T-helper 2 cell treated with Interferon-gamma antibody and Interleukin-4, amounts not matched to agents 5 μg/mL and 100 μg/mL, for 36 hours (primary cell): ENCODE measurements around the gene PDE3B.
"Not testable (repeated sequence)": the region's sequence is repeated elsewhere in the genome, so short reads cannot be mapped to it uniquely, and the experiment has no call there.

ENCODE experiments used
- DNase-seq: peaks from one replicate; pipeline ENCODE4 v3.0.0; 2021; ENCODE audit warnings: low spot score
- H3K27ac Mint-ChIP-seq: one replicate; pipeline ENCODE4 v1.8.0; 2021; ENCODE audit warnings: mild to moderate bottlenecking, mixed read lengths
- H3K27me3 Mint-ChIP-seq: one replicate; pipeline ENCODE4 v1.8.0; 2021; ENCODE audit warnings: low read depth, mixed read lengths
- H3K36me3 Mint-ChIP-seq: one replicate; pipeline ENCODE4 v1.8.0; 2021; ENCODE audit warnings: low read depth, mixed read lengths
- H3K4me1 Mint-ChIP-seq: one replicate; pipeline ENCODE4 v1.8.0; 2021; ENCODE audit warnings: low read depth, mixed read lengths
- H3K4me3 Mint-ChIP-seq: one replicate; pipeline ENCODE4 v1.8.0; 2022; ENCODE audit warnings: mild to moderate bottlenecking, moderate library complexity, mixed read lengths
- H3K9me3 Mint-ChIP-seq: one replicate; pipeline ENCODE4 v1.8.0; 2021; ENCODE audit warnings: mixed read lengths

Gene PDE3B

GRCh38 chr11:14854057-14854456 is 210.5 kb downstream of the PDE3B start:
- no peak overlapping the region for H3K27ac Mint-ChIP-seq
- no peak for DNase-seq

DNA sequence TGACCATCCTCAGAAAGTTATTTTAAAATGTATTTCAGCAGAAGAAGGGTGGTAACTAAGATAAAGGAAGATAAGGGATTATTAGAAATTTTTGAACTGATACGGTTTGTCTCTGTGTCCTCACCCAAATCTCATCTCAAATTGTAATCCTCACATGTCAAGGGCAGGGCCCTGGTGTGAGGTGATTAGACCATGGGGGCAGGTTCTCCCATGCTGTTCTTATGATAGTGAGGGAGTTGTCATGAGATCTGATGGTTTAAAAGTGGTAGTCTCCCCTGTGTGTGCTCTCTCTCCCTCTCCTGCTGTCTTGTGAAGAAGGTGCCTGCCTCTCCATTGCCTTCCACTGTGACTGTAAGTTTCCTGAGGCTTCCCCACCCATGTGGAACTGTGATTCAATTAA is 212.3 kb downstream of the PDE3B start:
- DNase-seq, result no peak
- H3K4me3 Mint-ChIP-seq, result no peak overlapping the region
- H3K36me3 Mint-ChIP-seq, result peaks cover 76% of the 10 kb centered on the region
- H3K9me3 Mint-ChIP-seq, result peaks cover 22% of the 10 kb centered on the region
- H3K4me1 Mint-ChIP-seq, result peaks cover 4% of the 10 kb centered on the region
- no peak overlapping the region for H3K27ac Mint-ChIP-seq
- H3K27me3 Mint-ChIP-seq, result no peaks in the 10 kb centered on the region

More at GRCh38 chr11:14854057-14854456, 210.5 kb downstream of the PDE3B start:
- Mint-ChIP-seq H3K27me3 (no peaks in the 10 kb centered on the region), H3K4me1 (peaks cover 4% of the 10 kb centered on the region), H3K36me3 (peaks cover 73% of the 10 kb centered on the region), H3K4me3 (no peak overlapping the region), H3K9me3 (peaks cover 22% of the 10 kb centered on the region)

DNA sequence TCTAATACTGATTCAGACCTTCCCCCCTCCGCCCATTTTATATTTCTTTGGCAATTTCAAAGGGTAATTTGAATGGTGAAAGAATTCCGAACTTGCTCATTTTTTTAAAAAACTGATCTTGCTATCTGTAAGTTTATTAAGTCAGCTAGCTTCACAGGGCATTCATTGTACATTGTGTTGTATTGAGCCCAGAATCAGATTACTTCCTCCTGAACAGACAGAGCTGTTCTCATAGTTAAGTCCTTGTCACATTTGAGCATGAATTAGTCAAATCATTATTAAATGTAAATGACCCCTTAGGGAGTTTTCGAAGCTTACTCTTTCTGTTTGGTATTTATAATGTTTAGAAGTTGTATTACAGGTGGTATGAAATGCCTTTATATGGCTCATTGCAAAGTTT is 214.0 kb downstream of the PDE3B start:
- H3K27ac Mint-ChIP-seq, result no peak overlapping the region
- DNase-seq, result no peak
- no peak overlapping the region for H3K4me3 Mint-ChIP-seq
- peaks cover 4% of the 10 kb centered on the region for H3K4me1 Mint-ChIP-seq
- H3K9me3 Mint-ChIP-seq, result peaks cover 20% of the 10 kb centered on the region
- no peaks in the 10 kb centered on the region for H3K27me3 Mint-ChIP-seq
- peaks cover 74% of the 10 kb centered on the region for H3K36me3 Mint-ChIP-seq

DNA sequence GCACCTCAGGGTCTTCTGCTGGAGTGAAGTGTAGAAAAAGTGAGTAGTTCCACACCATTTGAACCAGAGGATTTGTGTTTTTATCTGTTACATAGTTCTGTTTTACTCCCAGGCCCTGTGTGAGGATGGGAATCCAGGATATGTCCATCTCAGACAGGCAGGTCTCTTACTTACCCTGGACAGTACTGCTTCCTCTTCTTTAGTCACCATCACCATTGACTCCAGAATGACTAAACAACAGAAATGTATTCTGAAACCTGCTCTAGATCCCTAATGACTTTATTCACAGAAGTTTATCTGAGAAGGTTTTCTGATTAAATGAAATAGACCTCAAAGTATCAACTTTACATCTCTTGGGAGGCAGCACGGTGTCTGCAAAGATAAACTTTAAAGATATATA is 214.8 kb downstream of the PDE3B start:
- H3K36me3 Mint-ChIP-seq, result peaks cover 73% of the 10 kb centered on the region

DNA sequence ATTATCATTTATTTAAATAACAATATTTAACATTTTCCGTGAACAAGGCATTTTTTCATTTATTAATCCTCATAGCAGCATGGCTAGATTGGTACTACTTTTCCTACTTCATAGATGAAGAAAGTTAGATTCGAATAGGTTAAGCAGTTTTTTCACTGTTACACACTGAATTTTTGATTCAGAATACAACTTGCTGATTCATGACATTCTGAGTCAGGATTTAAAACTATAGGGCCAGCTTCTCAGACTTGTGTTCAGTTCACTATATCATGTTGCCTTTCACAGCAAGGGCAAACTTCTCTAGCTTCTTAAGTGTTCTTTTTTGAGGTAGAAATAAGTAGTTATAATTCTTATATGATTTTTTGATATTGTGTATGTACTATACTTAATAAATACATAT is 216.9 kb downstream of the PDE3B start:
- no peak for DNase-seq
- Mint-ChIP-seq H3K36me3 (peaks cover 74% of the 10 kb centered on the region), H3K9me3 (peaks cover 27% of the 10 kb centered on the region), H3K27ac (no peak overlapping the region), H3K4me3 (no peak overlapping the region), H3K27me3 (no peaks in the 10 kb centered on the region), H3K4me1 (peaks cover 4% of the 10 kb centered on the region)

More for the DNA sequence above, 214.8 kb downstream of the PDE3B start:
- Mint-ChIP-seq H3K4me3 (no peak overlapping the region), H3K27ac (no peak overlapping the region), H3K4me1 (peaks cover 4% of the 10 kb centered on the region), H3K9me3 (peaks cover 25% of the 10 kb centered on the region), H3K27me3 (no peaks in the 10 kb centered on the region)
- DNase-seq, result no peak

DNA sequence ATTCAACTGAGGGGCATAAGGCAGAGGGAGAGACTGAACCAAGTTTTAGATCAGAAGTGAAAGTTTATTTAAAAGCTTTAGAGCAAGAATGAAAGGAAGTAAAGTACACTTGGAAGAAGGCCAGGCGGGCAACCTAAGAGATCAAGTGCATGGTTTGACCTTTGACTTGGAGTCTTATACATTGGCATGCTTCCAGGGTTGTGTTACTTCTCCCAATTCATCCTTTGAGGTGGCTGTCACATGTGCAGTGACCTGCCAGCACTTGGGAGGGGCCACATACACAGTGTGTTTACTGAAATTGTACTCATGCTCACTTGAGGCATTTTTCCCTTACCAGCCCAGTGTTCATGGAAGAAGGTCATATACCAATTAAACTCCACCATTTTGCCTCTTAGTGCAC is 218.1 kb downstream of the PDE3B start:
- H3K27me3 Mint-ChIP-seq, result no peaks in the 10 kb centered on the region
- peaks cover 6% of the 10 kb centered on the region for H3K4me1 Mint-ChIP-seq
- H3K4me3 Mint-ChIP-seq, result no peak overlapping the region
- no peak for DNase-seq
- peaks cover 69% of the 10 kb centered on the region for H3K36me3 Mint-ChIP-seq
- H3K9me3 Mint-ChIP-seq, result peaks cover 25% of the 10 kb centered on the region
- no peak overlapping the region for H3K27ac Mint-ChIP-seq

- peaks cover 12% of the 10 kb centered on the region for H3K4me1 Mint-ChIP-seq
- not testable (repeated sequence) for H3K27me3 Mint-ChIP-seq, H3K4me3 Mint-ChIP-seq, H3K27ac Mint-ChIP-seq, DNase-seq
- peaks cover 25% of the 10 kb centered on the region for H3K9me3 Mint-ChIP-seq
- peaks cover 73% of the 10 kb centered on the region for H3K36me3 Mint-ChIP-seq
These were observed 220.2 kb downstream of the PDE3B start for GRCh38 chr11:14863775-14864174.

DNA sequence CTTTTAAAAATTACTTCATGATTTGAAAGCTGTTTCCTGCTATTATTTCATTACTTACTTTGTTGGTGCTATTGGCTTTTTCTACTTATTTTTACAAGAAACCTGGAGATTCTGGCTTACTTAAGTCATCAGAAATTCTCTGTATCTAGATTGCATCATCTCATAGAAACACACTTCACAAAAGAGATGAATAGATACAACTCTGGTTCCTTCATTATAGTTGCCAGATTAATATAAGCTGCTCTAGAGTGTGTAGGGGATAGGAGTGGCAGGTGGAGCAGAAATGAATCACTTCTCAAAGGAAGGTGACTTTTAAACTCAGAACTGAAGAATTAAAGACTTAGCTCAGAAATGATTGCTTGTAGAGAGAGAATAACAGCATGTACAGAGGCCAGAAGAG is 228.4 kb downstream of the PDE3B start:
- peaks cover 77% of the 10 kb centered on the region for H3K36me3 Mint-ChIP-seq
- H3K27ac Mint-ChIP-seq, result no peak overlapping the region

DNA sequence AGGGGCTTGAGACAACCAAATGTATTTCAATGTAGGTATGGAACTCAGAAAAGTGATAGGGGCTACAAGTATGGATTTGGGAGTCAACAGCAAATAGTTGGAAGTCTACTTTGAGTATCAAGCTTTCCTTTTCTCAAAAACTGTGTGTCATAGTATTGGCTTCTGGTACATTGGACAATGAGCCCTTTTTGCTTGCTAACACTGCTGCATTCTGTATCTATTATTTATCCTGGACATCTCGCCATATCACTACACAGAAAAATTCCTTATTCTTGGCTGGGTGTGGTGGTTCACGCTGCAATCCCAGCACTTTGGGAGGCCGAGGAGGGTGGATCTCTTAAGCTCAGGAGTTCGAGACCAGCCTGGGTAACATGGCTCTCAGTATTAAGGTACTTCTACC is 230.0 kb downstream of the PDE3B start:
- no peaks in the 10 kb centered on the region for H3K27me3 Mint-ChIP-seq
- no peak for DNase-seq
- H3K27ac Mint-ChIP-seq, result no peak overlapping the region
- H3K9me3 Mint-ChIP-seq, result no peaks in the 10 kb centered on the region
- no peak overlapping the region for H3K4me3 Mint-ChIP-seq
- peaks cover 8% of the 10 kb centered on the region for H3K4me1 Mint-ChIP-seq
- peaks cover 77% of the 10 kb centered on the region for H3K36me3 Mint-ChIP-seq

More for the DNA sequence above, 228.4 kb downstream of the PDE3B start:
- Mint-ChIP-seq H3K9me3 (no peaks in the 10 kb centered on the region), H3K4me1 (peaks cover 11% of the 10 kb centered on the region), H3K27me3 (no peaks in the 10 kb centered on the region), H3K4me3 (no peak overlapping the region)
- no peak for DNase-seq

DNA sequence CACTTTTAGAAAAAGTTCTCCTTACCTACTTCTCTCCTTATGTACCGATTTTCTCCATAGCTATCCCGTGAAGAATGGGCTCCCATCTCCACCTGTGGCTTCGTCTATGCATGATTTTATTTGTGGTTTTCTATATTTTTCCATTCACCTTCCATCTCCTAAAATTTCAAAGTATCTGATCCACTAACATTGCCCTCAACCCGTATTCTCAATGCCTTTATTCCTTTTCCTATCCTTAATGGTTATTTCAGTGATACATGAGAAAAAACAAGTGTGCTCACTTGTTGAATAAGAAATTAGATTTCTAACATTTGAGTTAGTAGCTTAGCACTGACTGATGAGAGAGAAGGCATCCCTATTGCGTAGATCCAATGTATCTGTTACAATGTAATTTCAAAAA is 231.6 kb downstream of the PDE3B start:
- no peak overlapping the region for H3K27ac Mint-ChIP-seq

GRCh38 chr11:14881576-14882193 is 238.1 kb downstream of the PDE3B start:
- peaks cover 58% of the 10 kb centered on the region for H3K36me3 Mint-ChIP-seq
- H3K27ac Mint-ChIP-seq, result no peak overlapping the region
- H3K4me1 Mint-ChIP-seq, result peaks cover 10% of the 10 kb centered on the region
- H3K4me3 Mint-ChIP-seq, result no peak overlapping the region
- no peaks in the 10 kb centered on the region for H3K27me3 Mint-ChIP-seq
- H3K9me3 Mint-ChIP-seq, result peaks cover 8% of the 10 kb centered on the region
- DNase-seq, result no peak

More for the DNA sequence above, 231.6 kb downstream of the PDE3B start:
- peaks cover 8% of the 10 kb centered on the region for H3K4me1 Mint-ChIP-seq
- H3K36me3 Mint-ChIP-seq, result peaks cover 74% of the 10 kb centered on the region
- no peak for DNase-seq
- H3K4me3 Mint-ChIP-seq, result no peak overlapping the region
- no peaks in the 10 kb centered on the region for H3K27me3 Mint-ChIP-seq
- H3K9me3 Mint-ChIP-seq, result no peaks in the 10 kb centered on the region

DNA sequence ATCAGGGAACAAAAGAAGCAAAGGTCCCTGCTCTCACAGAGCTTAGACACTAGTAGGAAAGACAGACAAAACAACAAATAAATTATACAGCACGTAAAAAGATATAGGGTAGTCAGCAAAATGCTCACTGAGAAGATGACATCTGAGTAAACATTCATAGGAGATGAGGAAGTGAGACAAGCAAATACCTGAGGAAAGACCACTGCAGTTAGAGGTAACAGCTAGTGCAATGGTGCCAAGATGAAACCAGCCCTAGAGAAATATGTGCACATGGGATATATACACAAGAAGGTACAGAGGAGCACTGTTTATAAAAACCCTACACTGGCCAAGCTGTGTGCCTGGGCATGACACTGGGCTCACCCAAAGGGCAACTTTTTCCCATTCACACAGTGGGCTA is 238.6 kb downstream of the PDE3B start:
- peaks cover 15% of the 10 kb centered on the region for H3K4me1 Mint-ChIP-seq
- no peak for DNase-seq
- peaks cover 8% of the 10 kb centered on the region for H3K9me3 Mint-ChIP-seq
- no peak overlapping the region for H3K4me3 Mint-ChIP-seq
- no peak overlapping the region for H3K27ac Mint-ChIP-seq
- no peaks in the 10 kb centered on the region for H3K27me3 Mint-ChIP-seq
- H3K36me3 Mint-ChIP-seq, result peaks cover 60% of the 10 kb centered on the region

DNA sequence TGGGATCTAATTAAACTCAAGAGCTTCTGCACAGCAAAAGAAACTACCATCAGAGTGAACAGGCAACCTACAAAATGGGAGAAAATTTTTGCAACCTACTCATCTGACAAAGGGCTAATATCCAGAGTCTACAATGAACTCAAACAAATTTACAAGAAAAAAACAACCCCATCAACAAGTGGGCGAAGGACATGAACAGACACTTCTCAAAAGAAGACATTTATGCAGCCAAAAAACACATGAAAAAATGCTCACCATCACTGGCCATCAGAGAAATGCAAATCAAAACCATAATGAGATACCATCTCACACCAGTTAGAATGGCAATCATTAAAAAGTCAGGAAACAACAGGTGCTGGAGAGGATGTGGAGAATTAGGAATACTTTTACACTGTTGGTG is 240.1 kb downstream of the PDE3B start:
- H3K4me3 Mint-ChIP-seq, H3K27me3 Mint-ChIP-seq, H3K27ac Mint-ChIP-seq, H3K9me3 Mint-ChIP-seq, DNase-seq: not testable (repeated sequence)
- Mint-ChIP-seq H3K36me3 (peaks cover 57% of the 10 kb centered on the region), H3K4me1 (peaks cover 27% of the 10 kb centered on the region)

DNA sequence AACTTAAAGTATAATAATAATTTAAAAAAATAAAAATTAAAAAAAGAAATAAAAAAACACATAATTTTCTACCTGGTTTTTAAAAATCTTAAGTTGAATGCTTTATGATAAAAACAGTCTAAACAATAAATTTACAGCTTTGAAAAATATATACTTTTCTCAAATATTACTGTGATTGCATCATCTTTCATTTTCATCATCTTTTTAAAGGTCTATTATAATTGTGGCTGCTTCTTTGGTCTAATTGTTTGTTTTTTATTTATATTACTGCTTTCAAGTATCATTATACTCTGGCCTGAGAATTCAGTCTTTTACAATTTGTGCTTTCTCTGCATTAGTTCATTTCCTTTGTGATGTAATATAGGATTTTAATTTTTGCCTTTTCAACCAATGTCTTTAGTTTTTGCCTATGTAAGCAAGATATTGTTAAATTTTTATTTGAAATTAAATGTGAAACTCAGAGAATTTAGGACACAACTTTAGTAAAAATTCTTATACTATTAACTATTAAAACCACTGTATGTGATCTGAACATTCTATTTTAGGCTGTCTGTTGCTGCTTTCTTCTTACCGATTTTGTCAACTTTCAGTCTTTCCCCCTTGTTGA is 241.2 kb downstream of the PDE3B start:
- peaks cover 8% of the 10 kb centered on the region for H3K9me3 Mint-ChIP-seq
- H3K27me3 Mint-ChIP-seq, result no peaks in the 10 kb centered on the region
- DNase-seq, result no peak
- peaks cover 56% of the 10 kb centered on the region for H3K36me3 Mint-ChIP-seq
- peaks cover 35% of the 10 kb centered on the region for H3K4me1 Mint-ChIP-seq
- no peak overlapping the region for H3K27ac Mint-ChIP-seq
- H3K4me3 Mint-ChIP-seq, result no peak overlapping the region

DNA sequence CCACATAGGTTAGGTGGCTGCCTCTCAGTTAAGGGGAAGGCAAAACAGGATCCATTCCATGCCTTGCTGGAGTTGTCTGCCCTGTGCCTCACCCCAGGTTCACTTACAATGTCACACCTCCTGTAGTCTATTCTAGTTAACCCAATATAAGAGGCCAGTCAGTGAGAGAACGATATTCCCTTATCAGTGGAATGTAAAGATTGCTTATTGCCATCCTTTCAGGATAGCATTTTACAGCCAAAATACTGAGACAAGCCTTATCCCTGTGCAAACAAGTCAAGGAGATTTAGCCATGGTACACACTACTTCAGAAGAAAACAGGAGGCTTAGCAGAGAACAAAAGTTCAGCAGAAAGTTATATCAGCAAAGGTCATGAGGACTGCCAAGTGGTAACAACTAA is 242.9 kb downstream of the PDE3B start:
- no peaks in the 10 kb centered on the region for H3K27me3 Mint-ChIP-seq
- peaks cover 43% of the 10 kb centered on the region for H3K4me1 Mint-ChIP-seq
- H3K9me3 Mint-ChIP-seq, result peaks cover 8% of the 10 kb centered on the region
- peaks cover 54% of the 10 kb centered on the region for H3K36me3 Mint-ChIP-seq
- DNase-seq, result no peak
- no peak overlapping the region for H3K27ac Mint-ChIP-seq
- H3K4me3 Mint-ChIP-seq, result no peak overlapping the region
